Stomach (tissue), 9 donors: Measurements from ENCODE around the gene C4orf36. TPM values are rescaled to one million over a fixed set of nuclear protein-coding genes. Genes with fewer than 3 reads are reported as not detected.

Experiments used
- DNase-seq, 2 donors: peaks; one replicate each; pipeline versions ENCODE4 v3.0.0 to v3.0.0-alpha.2; 2013 to 2019
- H3K27ac ChIP-seq, 5 donors: fragments of 200-600 bp in 4 of 5; sonication (generic) in 4 of 5; one replicate each; pipeline ENCODE4 v1.5.1; 2013 to 2019; ENCODE audit warnings: mild to moderate bottlenecking in 1 of 5, moderate library complexity in 1 of 5
- H3K27me3 ChIP-seq, 3 donors: fragments of 200-600 bp; sonication (generic); one replicate each; pipeline ENCODE4 v1.5.1; 2017 to 2019; ENCODE audit warnings: mixed run types in 1 of 3
- H3K36me3 ChIP-seq, 4 donors: fragments of 200-600 bp; sonication (generic); 1 replicate in 3 of 4; 2 replicates in 1 of 4; pipeline ENCODE4 v1.5.1; 2016 to 2019
- H3K4me1 ChIP-seq, 4 donors: fragments of 200-600 bp; sonication (generic); one replicate each; pipeline ENCODE4 v1.5.1; 2016 to 2019
- H3K4me3 ChIP-seq, 4 donors: fragments of 200-600 bp; sonication (generic) in 3 of 4; one replicate each; pipeline ENCODE4 v1.5.1; 2016 to 2019; ENCODE audit warnings: mild to moderate bottlenecking in 1 of 4
- H3K9me3 ChIP-seq, 4 donors: fragments of 200-600 bp; sonication (generic); one replicate each; pipeline ENCODE4 v1.5.1; 2016 to 2019
- CTCF ChIP-seq, 7 experiments: fragments of 450-650 bp in 4 of 7; fragments of 200-600 bp in 3 of 7; sonication (generic) in 3 of 7; IDR thresholded peaks; one replicate each; pipeline ENCODE4 v1.5.1; 2016 to 2019; ENCODE audit warnings: antibody characterized with exemption in 7 of 7, control low read depth in 2 of 7, mild to moderate bottlenecking in 1 of 7
- EP300 ChIP-seq: sonication (generic); formaldehyde crosslinking; IDR thresholded peaks from one replicate; pipeline ENCODE4 v1.6.1; 2017; ENCODE audit warnings: antibody characterized with exemption
- POLR2A ChIP-seq, 4 donors: fragments of 450-650 bp; IDR thresholded peaks; one replicate each; pipeline ENCODE4 v1.6.1; 2016; ENCODE audit warnings: antibody characterized with exemption in 4 of 4, control low read depth in 2 of 4, mild to moderate bottlenecking in 1 of 4, moderate library complexity in 1 of 4
- POLR2AphosphoS5 ChIP-seq, 3 donors: sonication (generic); formaldehyde crosslinking; IDR thresholded peaks; one replicate each; pipeline ENCODE4 v1.6.1; 2016; ENCODE audit warnings: antibody characterized with exemption in 3 of 3
- WGBS, 5 donors: extraction: QIAGEN DNeasy Blood & Tissue Kit in 3 of 5; methylation state at CpG; one replicate each; pipeline versions ENCODE4 v1.1.5 to v1.1.7; 2013 to 2018; 5-methylcytosine and 5-hydroxymethylcytosine counted together
- intact Hi-C: fragments of 100-400 bp; cut with DNase I; formaldehyde crosslinking; loops from one replicate; pipeline ENCODE4 v1.15.1; 2023; ENCODE audit warnings: low total_unique reads
- polyA plus RNA-seq, 3 donors: library from polyadenylated mRNA; stranded (reverse); fragments of 200-250 nt; gene quantifications; one replicate each; pipeline ENCODE4 v1.2.3, GENCODE V29; 2013
- total RNA-seq, 5 donors: library from RNA; depleted of rRNA; stranded (reverse); fragments of >200 nt; gene quantifications; one replicate each; pipeline versions ENCODE4 v1.1.0 to v1.2.3, GENCODE V29; 2014 to 2016
- donor health status: healthy with polysubstance abuse.
- donor health status: Bipolar disorder and iron deficiency.
- donor health status: healthy.

The C4orf36 gene
- total and polyA plus RNA-seq, 8 donors: 1.7 to 3.1 TPM; not detected in 6

DNA sequence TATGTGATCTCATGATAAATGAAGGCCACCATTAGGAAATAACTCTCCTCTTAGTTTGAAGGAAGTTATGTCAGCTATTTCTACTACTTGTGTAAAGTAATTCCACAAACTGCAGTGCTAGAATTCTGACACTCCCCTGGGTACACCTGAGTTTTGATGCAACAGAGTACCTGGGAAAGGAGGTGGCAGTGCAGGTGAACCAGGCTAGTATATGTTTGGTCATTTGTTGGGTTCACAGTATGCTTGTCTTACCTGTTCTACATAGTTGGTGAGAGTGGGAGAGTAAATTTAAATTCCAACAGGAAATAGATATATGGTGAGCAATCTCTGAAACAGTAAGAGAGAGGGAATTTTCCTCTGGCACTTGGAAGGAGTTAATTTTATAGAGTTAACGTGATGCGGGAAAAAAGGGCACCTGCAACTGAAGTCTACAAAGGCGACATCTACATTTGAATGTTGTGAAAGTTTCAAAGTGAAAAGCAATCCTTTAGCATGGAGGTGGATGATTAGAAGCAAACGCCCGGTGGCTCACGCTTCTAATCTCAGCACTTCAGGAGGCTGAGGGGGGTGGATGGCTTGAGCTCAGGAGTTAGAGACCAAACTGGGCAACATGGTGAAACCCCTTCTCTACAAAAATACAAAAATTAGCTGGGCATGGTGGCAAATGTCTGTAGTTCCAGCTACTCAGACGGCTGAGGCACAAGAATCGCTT lies 34.7 kb downstream of the C4orf36 start:
- Histone ChIP-seq H3K4me3 (no peak overlapping the region), H3K9me3 (no peaks in the 10 kb centered on the region), H3K27me3 (no peaks in the 10 kb centered on the region), H3K36me3 (no peaks in the 10 kb centered on the region), H3K4me1 (no peaks in the 10 kb centered on the region), H3K27ac (no peak overlapping the region)
- intact Hi-C loops: no loop called here
- WGBS, 5 donors: 79 to 89% (median 86%) methylated on average over 8 of the region's 8 CpGs
- peak in 1 of 2 donors; percentile 23 for DNase-seq
- TF ChIP-seq POLR2A (IDR thresholded peaks at IDR 0.05) (no peak), EP300 (no peak), CTCF (IDR thresholded peaks at IDR 0.05) (no peak), POLR2AphosphoS5 (IDR thresholded peaks at IDR 0.05) (no peak)

DNA sequence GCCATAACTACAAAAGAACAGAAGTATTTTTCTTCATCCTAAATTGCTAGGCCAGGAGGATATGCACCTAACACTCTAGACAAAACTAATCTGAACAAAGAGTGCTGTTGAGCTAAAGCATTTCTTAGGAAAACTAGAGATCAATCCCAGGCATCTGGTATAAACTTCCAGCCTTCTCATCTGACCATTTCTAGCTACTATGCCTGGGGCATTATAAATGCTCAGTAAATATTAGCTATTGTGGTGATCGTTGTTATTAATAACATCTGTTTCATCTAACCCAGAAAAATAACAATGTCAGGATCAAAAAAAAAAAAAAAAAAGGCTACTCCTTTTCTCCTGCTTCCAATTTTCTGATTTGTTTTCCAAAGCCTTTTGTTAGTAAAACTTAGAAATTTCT lies 35.3 kb downstream of the C4orf36 start:
- Histone ChIP-seq H3K4me1 (no peaks in the 10 kb centered on the region), H3K4me3 (no peak overlapping the region), H3K9me3 (no peaks in the 10 kb centered on the region), H3K27me3 (no peaks in the 10 kb centered on the region), H3K27ac (no peak overlapping the region), H3K36me3 (no peaks in the 10 kb centered on the region)
- no peak for DNase-seq
- TF ChIP-seq CTCF (IDR thresholded peaks at IDR 0.05): no peak
- no peak for TF ChIP-seq EP300
- no peak for TF ChIP-seq POLR2A (IDR thresholded peaks at IDR 0.05)
- TF ChIP-seq POLR2AphosphoS5 (IDR thresholded peaks at IDR 0.05): no peak
- intact Hi-C loops: no loop called here
- 13 to 33% (median 29%) methylated on average over 1 of the region's 1 CpG for WGBS, 5 donors

DNA sequence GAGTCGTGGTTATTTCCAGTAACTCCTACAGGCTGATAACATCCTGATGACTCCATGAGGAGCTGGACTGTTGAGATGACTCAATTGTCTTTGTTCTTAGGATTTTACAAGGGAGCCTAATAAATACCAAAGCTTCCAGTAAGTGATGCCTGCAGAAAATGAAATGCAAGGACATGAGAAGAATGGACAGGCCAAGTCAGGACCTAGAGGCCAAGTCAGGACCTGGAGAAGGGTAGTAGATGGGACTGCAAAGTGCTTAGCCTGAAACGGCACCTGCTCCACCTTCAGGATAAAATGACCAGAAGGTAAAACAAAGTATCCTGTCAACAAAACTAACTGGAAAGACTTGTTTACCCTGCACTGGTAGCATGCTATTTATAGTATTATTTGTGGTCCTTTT lies 36.6 kb downstream of the C4orf36 start:
- Histone ChIP-seq H3K9me3 (no peaks in the 10 kb centered on the region), H3K4me3 (no peak overlapping the region), H3K27me3 (no peaks in the 10 kb centered on the region), H3K4me1 (no peaks in the 10 kb centered on the region), H3K36me3 (no peaks in the 10 kb centered on the region), H3K27ac (no peak overlapping the region)
- DNase-seq: peak in 1 of 2 donors; percentile 24
- intact Hi-C loops: no loop called here
- 44 to 63% (median 57%) methylated on average over 2 of the region's 2 CpGs for WGBS, 5 donors
- TF ChIP-seq EP300: no peak
- TF ChIP-seq CTCF (IDR thresholded peaks at IDR 0.05): no peak
- TF ChIP-seq POLR2A (IDR thresholded peaks at IDR 0.05): no peak
- no peak for TF ChIP-seq POLR2AphosphoS5 (IDR thresholded peaks at IDR 0.05)

GRCh38 chr4:86853209-86853608 lies 39.0 kb downstream of the C4orf36 start:
- H3K36me3 ChIP-seq: no peaks in the 10 kb centered on the region
- H3K27me3 ChIP-seq: no peaks in the 10 kb centered on the region
- intact Hi-C loops: no loop called here
- 72 to 95% (median 89%) methylated on average over 5 of the region's 5 CpGs for WGBS, 5 donors
- H3K9me3 ChIP-seq: no peaks in the 10 kb centered on the region
- no peak for DNase-seq
- no peaks in the 10 kb centered on the region for H3K4me1 ChIP-seq
- TF ChIP-seq POLR2A (IDR thresholded peaks at IDR 0.05) (no peak), POLR2AphosphoS5 (IDR thresholded peaks at IDR 0.05) (no peak), CTCF (IDR thresholded peaks at IDR 0.05) (no peak), EP300 (no peak)
- no peak overlapping the region for H3K27ac ChIP-seq
- no peak overlapping the region for H3K4me3 ChIP-seq
